Skeletal muscle tissue (tissue), 4 donors: ENCODE data around the gene DOCK4. TPM values are rescaled to one million over a fixed set of nuclear protein-coding genes. Genes with fewer than 3 reads are reported as not detected.

Experiments
- H3K27ac ChIP-seq: one replicate; pipeline ENCODE4 v1.7.0; 2013; ENCODE audit warnings: mild to moderate bottlenecking, low read depth, low read length, inconsistent platforms
- H3K27me3 ChIP-seq, 3 donors: one replicate each; pipeline ENCODE4 v1.7.0; 2013; ENCODE audit warnings: low read length in 3 of 3; ENCODE audit not compliant: control insufficient read depth in 3 of 3, insufficient read depth in 3 of 3
- H3K36me3 ChIP-seq, 3 donors: one replicate each; pipeline ENCODE4 v1.7.0; 2013; ENCODE audit warnings: low read length in 3 of 3; ENCODE audit not compliant: control insufficient read depth in 3 of 3, insufficient read depth in 3 of 3
- H3K4me1 ChIP-seq, 3 donors: one replicate each; pipeline ENCODE4 v1.7.0; 2013; ENCODE audit warnings: low read length in 3 of 3, mild to moderate bottlenecking in 3 of 3; ENCODE audit not compliant: control insufficient read depth in 3 of 3, insufficient read depth in 3 of 3
- H3K4me3 ChIP-seq, 3 donors: one replicate each; pipeline ENCODE4 v1.7.0; 2013; ENCODE audit warnings: low read length in 3 of 3
- H3K9ac ChIP-seq, 3 donors: one replicate each; pipeline ENCODE4 v1.7.0; 2013; ENCODE audit warnings: low read length in 3 of 3, mild to moderate bottlenecking in 3 of 3, moderate library complexity in 2 of 3, low read depth in 1 of 3
- H3K9me3 ChIP-seq, 3 donors: one replicate each; pipeline ENCODE4 v1.7.0; 2013; ENCODE audit warnings: low read length in 3 of 3; ENCODE audit not compliant: control insufficient read depth in 3 of 3
- total RNA-seq: library from RNA; depleted of rRNA; stranded (reverse); fragments of >200 nt; gene quantifications from one replicate; pipeline ENCODE4 v1.2.3, GENCODE V29; 2014
- donor health status: Osteomylitis.

The DOCK4 gene
- total RNA-seq, 1 donor from 2014 or later = 24.5 TPM

- peaks cover 2 to 7% (median 4%) of the 10 kb centered on the region in 3 donors for H3K4me1 ChIP-seq
- no peak overlapping the region for H3K9ac ChIP-seq
- H3K27me3 ChIP-seq = no peaks in the 10 kb centered on the region
- H3K9me3 ChIP-seq = no peaks in the 10 kb centered on the region
- H3K4me3 ChIP-seq = no peak overlapping the region
- H3K27ac ChIP-seq = no peak overlapping the region
- no peaks in the 10 kb centered on the region for H3K36me3 ChIP-seq
These were observed 9.6 kb upstream of the DOCK4 start for GRCh38 chr7:112215787-112216186.

GRCh38 chr7:112214883-112215282, 8.7 kb upstream of the DOCK4 start:
- no peak overlapping the region for H3K27ac ChIP-seq
- H3K27me3 ChIP-seq = no peaks in the 10 kb centered on the region
- H3K9me3 ChIP-seq = no peaks in the 10 kb centered on the region
- H3K9ac ChIP-seq = no peak overlapping the region
- H3K4me3 ChIP-seq = no peak overlapping the region
- H3K36me3 ChIP-seq = no peaks in the 10 kb centered on the region
- peaks cover 2 to 7% (median 4%) of the 10 kb centered on the region in 3 donors for H3K4me1 ChIP-seq

GRCh38 chr7:112214268-112214667, 8.1 kb upstream of the DOCK4 start:
- peaks cover 2 to 7% (median 4%) of the 10 kb centered on the region in 3 donors for H3K4me1 ChIP-seq
- H3K27me3 ChIP-seq = no peaks in the 10 kb centered on the region
- no peak overlapping the region for H3K27ac ChIP-seq

GRCh38 chr7:112213735-112214134, 7.5 kb upstream of the DOCK4 start:
- Histone ChIP-seq H3K9ac (no peak overlapping the region), H3K27ac (no peak overlapping the region), H3K27me3 (no peaks in the 10 kb centered on the region), H3K36me3 (no peaks in the 10 kb centered on the region), H3K4me1 (peaks cover 2 to 7% (median 4%) of the 10 kb centered on the region in 3 donors), H3K4me3 (no peak overlapping the region), H3K9me3 (no peaks in the 10 kb centered on the region)

More at GRCh38 chr7:112214268-112214667, 8.1 kb upstream of the DOCK4 start:
- no peaks in the 10 kb centered on the region for H3K9me3 ChIP-seq
- H3K4me3 ChIP-seq = no peak overlapping the region
- H3K36me3 ChIP-seq = no peaks in the 10 kb centered on the region
- H3K9ac ChIP-seq = no peak overlapping the region

GRCh38 chr7:112212571-112212970, 6.4 kb upstream of the DOCK4 start:
- Histone ChIP-seq H3K9ac (no peak overlapping the region), H3K27ac (no peak overlapping the region), H3K27me3 (no peaks in the 10 kb centered on the region), H3K4me1 (peaks cover 2 to 7% (median 4%) of the 10 kb centered on the region in 3 donors), H3K36me3 (no peaks in the 10 kb centered on the region), H3K9me3 (no peaks in the 10 kb centered on the region), H3K4me3 (no peak overlapping the region)

- Histone ChIP-seq H3K9ac (no peak overlapping the region), H3K36me3 (no peaks in the 10 kb centered on the region), H3K4me3 (no peak overlapping the region), H3K27me3 (no peaks in the 10 kb centered on the region), H3K4me1 (peaks cover 2 to 12% (median 4%) of the 10 kb centered on the region in 3 donors), H3K9me3 (no peaks in the 10 kb centered on the region), H3K27ac (no peak overlapping the region)
These were observed 5.2 kb upstream of the DOCK4 start for GRCh38 chr7:112211348-112211907.

- H3K4me1 ChIP-seq = peaks cover 7 to 37% (median 20%) of the 10 kb centered on the region in 3 donors
- no peak overlapping the region for H3K4me3 ChIP-seq
- H3K9ac ChIP-seq = no peak overlapping the region
- H3K27me3 ChIP-seq = no peaks in the 10 kb centered on the region
- no peaks in the 10 kb centered on the region for H3K9me3 ChIP-seq
- H3K36me3 ChIP-seq = no peaks in the 10 kb centered on the region
- H3K27ac ChIP-seq = no peak overlapping the region
These were observed 1.6 kb upstream of the DOCK4 start for GRCh38 chr7:112207765-112208164.

GRCh38 chr7:112206991-112207592, 893 bp upstream of the DOCK4 start:
- Histone ChIP-seq H3K9ac (peak overlapping the region; percentile 85 to 95 (median 92)), H3K4me1 (peaks cover 7 to 37% (median 20%) of the 10 kb centered on the region in 3 donors), H3K9me3 (no peaks in the 10 kb centered on the region), H3K27me3 (no peaks in the 10 kb centered on the region), H3K27ac (peak overlapping the region; percentile 82), H3K36me3 (no peaks in the 10 kb centered on the region), H3K4me3 (peak overlapping the region; percentile 93 to 99 (median 94))

GRCh38 chr7:112205343-112206237, 609 bp downstream of the DOCK4 start:
- H3K9me3 ChIP-seq = no peaks in the 10 kb centered on the region
- peak overlapping the region; percentile 96 to 99 (median 98) for H3K4me3 ChIP-seq
- no peaks in the 10 kb centered on the region for H3K27me3 ChIP-seq
- peaks cover 5 to 30% (median 15%) of the 10 kb centered on the region in 3 donors for H3K4me1 ChIP-seq
- H3K9ac ChIP-seq = peak overlapping the region; percentile 93 to 98 (median 94)
- H3K36me3 ChIP-seq = no peaks in the 10 kb centered on the region
- H3K27ac ChIP-seq = peak overlapping the region; percentile 82
